ENCODE data around the gene STRBP.

GRCh38 chr9:123108976-123109375 is 159.4 kb downstream of the STRBP start:
- TF ChIP-seq SUZ12 (IDR thresholded peaks at IDR 0.05) (no peak), FOXM1 (IDR thresholded peaks at IDR 0.05; ENCODE audit: borderline replicate concordance) (no peak)

Data from HEK293T (cell line).